ENCODE measurements around the gene KIAA1755. TPM values are rescaled to one million over a fixed set of nuclear protein-coding genes. Genes with fewer than 3 reads are reported as not detected.

The KIAA1755 gene
- total RNA-seq, 1 donor from 2014 or later: 17.8 TPM

- Mint-ChIP-seq H3K27ac (ENCODE audit: unreplicated experiment) (peak within 1 kb of the TSS; percentile 45), H3K9me3 (ENCODE audit: low read depth) (no peaks in the 10 kb centered on the region), H3K4me3 (ENCODE audit: unreplicated experiment) (peak within 1 kb of the TSS; percentile 54), H3K36me3 (ENCODE audit: low read depth) (no peaks in the 10 kb centered on the region), H3K27me3 (ENCODE audit: low read depth) (no peaks in the 10 kb centered on the region), H3K4me1 (ENCODE audit: low read depth) (peaks cover 47% of the 10 kb centered on the region)
- no peak for DNase-seq (ENCODE audit: low spot score)
- peak; percentile 89 for TF ChIP-seq CTCF (IDR thresholded peaks at IDR 0.05)
Measured at GRCh38 chr20:38165089-38165965, 95.2 kb downstream of the KIAA1755 start, which contains the start of gene TGM2. TGM2 (minus strand) TSS chr20:38165270; CDS start chr20:38165198, 72 bp downstream.

- Mint-ChIP-seq H3K27ac (ENCODE audit: unreplicated experiment) (no peak overlapping the region), H3K4me3 (ENCODE audit: unreplicated experiment) (peak overlapping the region; percentile 54), H3K4me1 (ENCODE audit: low read depth) (peaks cover 47% of the 10 kb centered on the region), H3K27me3 (ENCODE audit: low read depth) (no peaks in the 10 kb centered on the region), H3K36me3 (ENCODE audit: low read depth) (no peaks in the 10 kb centered on the region), H3K9me3 (ENCODE audit: low read depth) (no peaks in the 10 kb centered on the region)
- peak; percentile 43 for DNase-seq (ENCODE audit: low spot score)
- no peak for TF ChIP-seq CTCF (IDR thresholded peaks at IDR 0.05)
Measured at GRCh38 chr20:38164624-38165088, 95.9 kb downstream of the KIAA1755 start.

GRCh38 chr20:38164069-38164468 is 96.5 kb downstream of the KIAA1755 start:
- Mint-ChIP-seq H3K4me3 (ENCODE audit: unreplicated experiment) (peak overlapping the region; percentile 19), H3K9me3 (ENCODE audit: low read depth) (no peaks in the 10 kb centered on the region), H3K4me1 (ENCODE audit: low read depth) (peaks cover 47% of the 10 kb centered on the region), H3K36me3 (ENCODE audit: low read depth) (no peaks in the 10 kb centered on the region), H3K27me3 (ENCODE audit: low read depth) (no peaks in the 10 kb centered on the region), H3K27ac (ENCODE audit: unreplicated experiment) (no peak overlapping the region)
- TF ChIP-seq CTCF (IDR thresholded peaks at IDR 0.05): no peak
- DNase-seq (ENCODE audit: low spot score): peak; percentile 63

GRCh38 chr20:38162878-38163875 is 97.4 kb downstream of the KIAA1755 start:
- H3K36me3 Mint-ChIP-seq (ENCODE audit: low read depth): no peaks in the 10 kb centered on the region
- TF ChIP-seq CTCF (IDR thresholded peaks at IDR 0.05): no peak
- H3K27ac Mint-ChIP-seq (ENCODE audit: unreplicated experiment): no peak overlapping the region
- H3K9me3 Mint-ChIP-seq (ENCODE audit: low read depth): no peaks in the 10 kb centered on the region
- no peak overlapping the region for H3K4me3 Mint-ChIP-seq (ENCODE audit: unreplicated experiment)
- no peaks in the 10 kb centered on the region for H3K27me3 Mint-ChIP-seq (ENCODE audit: low read depth)
- peaks cover 42% of the 10 kb centered on the region for H3K4me1 Mint-ChIP-seq (ENCODE audit: low read depth)
- peak; percentile 59 for DNase-seq (ENCODE audit: low spot score)

GRCh38 chr20:38162149-38162548 is 98.4 kb downstream of the KIAA1755 start:
- Mint-ChIP-seq H3K9me3 (ENCODE audit: low read depth) (no peaks in the 10 kb centered on the region), H3K27ac (ENCODE audit: unreplicated experiment) (no peak overlapping the region), H3K4me1 (ENCODE audit: low read depth) (peaks cover 42% of the 10 kb centered on the region), H3K4me3 (ENCODE audit: unreplicated experiment) (no peak overlapping the region), H3K27me3 (ENCODE audit: low read depth) (no peaks in the 10 kb centered on the region), H3K36me3 (ENCODE audit: low read depth) (no peaks in the 10 kb centered on the region)
- no peak for TF ChIP-seq CTCF (IDR thresholded peaks at IDR 0.05)
- no peak for DNase-seq (ENCODE audit: low spot score)

Measured in chondrocyte (in vitro differentiated cells).